Left hindlimb (tissue), 1 donor: ENCODE data around the gene ANKRD10.

Source experiments
- DNase-seq: peaks from one replicate; pipeline ENCODE4 v3.0.0-alpha.2; 2018

The ANKRD10 gene

GRCh38 chr13:110828705-110829104 is 86.2 kb downstream of the ANKRD10 start:
- DNase-seq, result no peak
